Gastroesophageal sphincter (tissue), 4 donors: ENCODE data around the gene IFI35. TPM values are rescaled to one million over a fixed set of nuclear protein-coding genes. Genes with fewer than 3 reads are reported as not detected.
"Not testable (repeated sequence)": the region's sequence is repeated elsewhere in the genome, so short reads cannot be mapped to it uniquely, and the experiment has no call there.

Experiments used
- ATAC-seq: fragments of 150-250 bp; one replicate; pipeline ENCODE4 v1.9.1; 2016; ENCODE audit warnings: mild to moderate bottlenecking, moderate library complexity
- H3K27ac ChIP-seq, 4 donors: fragments of 200-600 bp; sonication (generic) in 3 of 4; 1 replicate in 3 of 4; 2 replicates in 1 of 4; pipeline ENCODE4 v1.5.1; 2016 to 2019
- H3K27me3 ChIP-seq: fragments of 200-600 bp; sonication (generic); one replicate; pipeline ENCODE4 v1.5.1; 2019
- H3K36me3 ChIP-seq, 2 donors: fragments of 200-600 bp; sonication (generic); one replicate each; pipeline ENCODE4 v1.5.1; 2019; ENCODE audit warnings: control low read depth in 1 of 2
- H3K4me1 ChIP-seq, 3 donors: fragments of 200-600 bp; sonication (generic); 1 replicate in 2 of 3; 2 replicates in 1 of 3; pipeline ENCODE4 v1.5.1; 2016 to 2019; ENCODE audit warnings: control low read depth in 2 of 3
- H3K4me3 ChIP-seq, 2 donors: fragments of 200-600 bp; sonication (generic); one replicate each; pipeline ENCODE4 v1.5.1; 2019; ENCODE audit warnings: mild to moderate bottlenecking in 1 of 2, moderate library complexity in 1 of 2
- H3K9me3 ChIP-seq, 3 donors: fragments of 200-600 bp; sonication (generic); one replicate each; pipeline ENCODE4 v1.5.1; 2017 to 2019; ENCODE audit warnings: control low read depth in 2 of 3
- CTCF ChIP-seq, 4 experiments: fragments of 200-600 bp in 2 of 4; fragments of 450-650 bp in 2 of 4; sonication (generic) in 1 of 4; IDR thresholded peaks; one replicate each; pipeline ENCODE4 v1.5.1; 2017 to 2019; ENCODE audit warnings: antibody characterized with exemption in 4 of 4, mild to moderate bottlenecking in 2 of 4, moderate library complexity in 2 of 4
- EP300 ChIP-seq: sonication (generic); formaldehyde crosslinking; IDR thresholded peaks from one replicate; pipeline ENCODE4 v1.6.1; 2017; ENCODE audit warnings: antibody characterized with exemption, mild to moderate bottlenecking
- POLR2A ChIP-seq, 2 donors: fragments of 450-650 bp; IDR thresholded peaks; one replicate each; pipeline ENCODE4 v1.6.1; 2017; ENCODE audit warnings: antibody characterized with exemption in 2 of 2, mild to moderate bottlenecking in 2 of 2, moderate library complexity in 1 of 2
- POLR2AphosphoS5 ChIP-seq: sonication (generic); formaldehyde crosslinking; IDR thresholded peaks from one replicate; pipeline ENCODE4 v1.6.1; 2017; ENCODE audit warnings: antibody characterized with exemption
- WGBS, 2 donors: methylation state at CpG; one replicate each; pipeline ENCODE4 v1.1.5; 2018; ENCODE audit warnings: low coverage in 1 of 2; 5-methylcytosine and 5-hydroxymethylcytosine counted together
- total RNA-seq, 4 donors: library from RNA; depleted of rRNA; stranded (reverse); fragments of >200 nt; gene quantifications; one replicate each; pipeline ENCODE4 v1.1.0, GENCODE V29; 2016

IFI35 gene
- total RNA-seq, 4 donors from 2014 or later, result 17.1 to 27.9 (median 22.9) TPM

GRCh38 chr17:42997984-42998938 is 8.3 kb upstream of the IFI35 start, which contains the start of gene RPL27:
Gene RPL27 (plus strand): TSS chr17:42998419. CDS start chr17:42998751, 332 bp downstream.
- peaks cover 5 to 39% (median 11%) of the 10 kb centered on the region in 3 donors for H3K4me1 ChIP-seq
- 0% methylated on average over 2 to 6 of the region's 49 CpGs for WGBS, 2 donors
- no peaks in the 10 kb centered on the region for H3K27me3 ChIP-seq
- H3K36me3 ChIP-seq, result peaks cover 0 to 58% of the 10 kb centered on the region in 2 donors
- TF ChIP-seq EP300, result no peak
- TF ChIP-seq POLR2AphosphoS5, result peak; percentile 89
- TF ChIP-seq CTCF (IDR thresholded peaks at IDR 0.05), result peak; percentile 81 to 97 (median 93)
- TF ChIP-seq POLR2A (IDR thresholded peaks at IDR 0.05), result peak; percentile 68 to 70
- peak; percentile 98 for ATAC-seq
- no peaks in the 10 kb centered on the region for H3K9me3 ChIP-seq
- H3K27ac ChIP-seq, result peak within 1 kb of the TSS; percentile 86 to 97 (median 94)
- peak within 1 kb of the TSS; percentile 63 to 99 for H3K4me3 ChIP-seq

- ATAC-seq, result no peak
- H3K27ac ChIP-seq, result peak overlapping the region; percentile 86 to 97 (median 94)
- H3K4me3 ChIP-seq, result peak overlapping the region; percentile 63 to 99
- H3K4me1 ChIP-seq, result peaks cover 5 to 39% (median 11%) of the 10 kb centered on the region in 3 donors
- H3K27me3 ChIP-seq, result no peaks in the 10 kb centered on the region
- 10 to 25% methylated on average over 7 to 9 of the region's 10 CpGs for WGBS, 2 donors
- H3K36me3 ChIP-seq, result peaks cover 0 to 58% of the 10 kb centered on the region in 2 donors
- TF ChIP-seq EP300 (no peak), POLR2A (IDR thresholded peaks at IDR 0.05) (no peak), CTCF (IDR thresholded peaks at IDR 0.05) (no peak), POLR2AphosphoS5 (no peak)
- no peaks in the 10 kb centered on the region for H3K9me3 ChIP-seq
Observed at GRCh38 chr17:42999003-42999525, 7.5 kb upstream of the IFI35 start.

- H3K4me1 ChIP-seq, result peaks cover 5 to 39% (median 11%) of the 10 kb centered on the region in 3 donors
- not testable (repeated sequence) for H3K9me3 ChIP-seq, ATAC-seq, H3K27me3 ChIP-seq, H3K4me3 ChIP-seq
- 69 to 100% methylated on average over 2 to 7 of the region's 13 CpGs for WGBS, 2 donors
- H3K27ac ChIP-seq, result peak overlapping the region in 1 of 4 donors; percentile 39
- peaks cover 0 to 58% of the 10 kb centered on the region in 2 donors for H3K36me3 ChIP-seq
Observed at GRCh38 chr17:43000894-43001293, 5.7 kb upstream of the IFI35 start.

- Histone ChIP-seq H3K27ac (peak overlapping the region in 3 of 4 donors; percentile 1 to 48 (median 10)), H3K4me1 (peaks cover 5 to 53% (median 10%) of the 10 kb centered on the region in 3 donors), H3K36me3 (peaks cover 0 to 58% of the 10 kb centered on the region in 2 donors), H3K4me3 (no peak overlapping the region), H3K9me3 (no peaks in the 10 kb centered on the region), H3K27me3 (no peaks in the 10 kb centered on the region)
- WGBS, 2 donors, result 57 to 60% methylated on average over 2 to 3 of the region's 5 CpGs
- TF ChIP-seq EP300 (no peak), CTCF (IDR thresholded peaks at IDR 0.05) (no peak), POLR2AphosphoS5 (no peak), POLR2A (IDR thresholded peaks at IDR 0.05) (no peak)
- peak; percentile 34 for ATAC-seq
Observed at GRCh38 chr17:43003542-43004172, 2.9 kb upstream of the IFI35 start.
